Progenitor cell of endocrine pancreas (in vitro differentiated cells): Measurements from ENCODE around the gene APOH. TPM values are rescaled to one million over a fixed set of nuclear protein-coding genes. Genes with fewer than 3 reads are reported as not detected.

Experiments
- DNase-seq: peaks from one replicate; pipeline ENCODE4 v3.0.0; 2021; ENCODE audit warnings: low spot score; ENCODE audit not compliant: unreplicated experiment
- H3K27ac Mint-ChIP-seq: 2 replicates; pipeline ENCODE4 v1.8.0; 2021; ENCODE audit warnings: mild to moderate bottlenecking, moderate library complexity, mixed read lengths
- H3K27me3 Mint-ChIP-seq: 2 replicates; pipeline ENCODE4 v1.8.0; 2021; ENCODE audit warnings: mixed read lengths
- H3K36me3 Mint-ChIP-seq: 2 replicates; pipeline ENCODE4 v1.8.0; 2022; ENCODE audit warnings: mixed read lengths; ENCODE audit not compliant: insufficient read depth
- H3K4me1 Mint-ChIP-seq: 2 replicates; pipeline ENCODE4 v1.8.0; 2021; ENCODE audit warnings: low read depth, mixed read lengths
- H3K4me3 Mint-ChIP-seq: 2 replicates; pipeline ENCODE4 v1.8.0; 2021; ENCODE audit warnings: low read depth, mild to moderate bottlenecking, moderate library complexity, mixed read lengths
- H3K9me3 Mint-ChIP-seq: 2 replicates; pipeline ENCODE4 v1.8.0; 2021; ENCODE audit warnings: low read depth, mixed read lengths
- total RNA-seq: library from RNA; stranded (reverse); gene quantifications from 2 replicates; pipeline ENCODE4 v1.2.1, GENCODE V29; 2021
- TF ChIP-seq, protein P1 (sequence below): fragments of 200-600 bp; sonication (generic); IDR thresholded peaks from one replicate; pipeline ENCODE4 v1.5.0; 2021; ENCODE audit warnings: antibody characterized with exemption, mild to moderate bottlenecking; ENCODE audit not compliant: unreplicated experiment

The APOH gene
- total RNA-seq, 1 donor from 2014 or later, result 0.57 TPM

DNA sequence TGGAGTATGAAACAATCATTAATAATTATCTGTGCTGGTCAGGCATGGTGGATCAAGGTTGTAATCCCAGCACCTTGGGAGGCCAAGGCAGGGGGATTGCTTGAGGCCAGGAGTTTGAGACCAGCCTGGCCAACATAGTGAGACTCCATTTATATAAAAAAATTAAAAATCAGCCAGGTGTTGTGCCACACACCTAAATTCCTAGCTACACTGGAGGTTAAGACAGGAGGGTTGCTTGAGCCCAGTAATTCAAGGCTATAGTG, 44.3 kb upstream of the APOH start:
- H3K4me3 Mint-ChIP-seq, result no peak overlapping the region
- no peak for DNase-seq
- H3K9me3 Mint-ChIP-seq, result peaks cover 12% of the 10 kb centered on the region
- TF ChIP-seq, protein P1, sequence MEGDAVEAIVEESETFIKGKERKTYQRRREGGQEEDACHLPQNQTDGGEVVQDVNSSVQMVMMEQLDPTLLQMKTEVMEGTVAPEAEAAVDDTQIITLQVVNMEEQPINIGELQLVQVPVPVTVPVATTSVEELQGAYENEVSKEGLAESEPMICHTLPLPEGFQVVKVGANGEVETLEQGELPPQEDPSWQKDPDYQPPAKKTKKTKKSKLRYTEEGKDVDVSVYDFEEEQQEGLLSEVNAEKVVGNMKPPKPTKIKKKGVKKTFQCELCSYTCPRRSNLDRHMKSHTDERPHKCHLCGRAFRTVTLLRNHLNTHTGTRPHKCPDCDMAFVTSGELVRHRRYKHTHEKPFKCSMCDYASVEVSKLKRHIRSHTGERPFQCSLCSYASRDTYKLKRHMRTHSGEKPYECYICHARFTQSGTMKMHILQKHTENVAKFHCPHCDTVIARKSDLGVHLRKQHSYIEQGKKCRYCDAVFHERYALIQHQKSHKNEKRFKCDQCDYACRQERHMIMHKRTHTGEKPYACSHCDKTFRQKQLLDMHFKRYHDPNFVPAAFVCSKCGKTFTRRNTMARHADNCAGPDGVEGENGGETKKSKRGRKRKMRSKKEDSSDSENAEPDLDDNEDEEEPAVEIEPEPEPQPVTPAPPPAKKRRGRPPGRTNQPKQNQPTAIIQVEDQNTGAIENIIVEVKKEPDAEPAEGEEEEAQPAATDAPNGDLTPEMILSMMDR, result no peak
- H3K27ac Mint-ChIP-seq, result no peak overlapping the region
- no peaks in the 10 kb centered on the region for H3K4me1 Mint-ChIP-seq
- peaks cover 2% of the 10 kb centered on the region for H3K36me3 Mint-ChIP-seq
- H3K27me3 Mint-ChIP-seq, result no peaks in the 10 kb centered on the region

DNA sequence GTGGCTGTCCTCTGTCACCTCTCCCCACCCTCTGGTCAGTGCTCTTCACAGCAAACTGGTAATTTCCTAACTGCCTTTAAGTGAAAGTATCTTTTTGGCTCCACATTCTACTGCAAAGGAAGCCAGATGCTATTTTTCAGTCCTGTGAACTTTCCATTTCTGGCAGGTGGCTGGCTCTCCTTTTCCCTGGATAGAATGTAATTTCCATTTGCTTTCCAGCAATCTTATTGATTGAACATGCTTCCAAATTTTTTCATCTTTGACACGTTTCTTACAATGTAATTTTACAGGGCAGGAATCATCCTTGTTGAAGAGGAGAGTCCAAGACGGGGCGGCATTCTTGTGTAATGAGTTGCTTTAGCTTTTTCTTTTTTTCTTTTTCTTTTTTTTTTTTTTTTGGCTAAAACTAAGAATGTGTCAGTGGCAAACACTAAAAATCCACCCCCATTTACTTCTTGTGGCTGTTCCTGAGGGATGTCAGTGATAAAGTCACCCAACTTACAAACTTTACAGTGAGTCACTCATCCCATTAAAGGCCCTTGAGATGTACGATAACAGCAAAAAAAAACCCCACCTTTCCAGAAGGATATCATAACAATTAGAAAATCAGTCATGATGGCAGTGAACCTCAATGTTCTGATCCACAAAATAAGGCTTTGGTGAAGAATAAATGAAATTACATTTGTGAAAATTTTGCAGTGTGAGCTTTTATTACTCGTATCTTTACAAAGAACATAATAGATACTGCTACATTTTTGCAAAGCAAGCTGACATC, 43.8 kb upstream of the APOH start:
- DNase-seq, result no peak
- peaks cover 3% of the 10 kb centered on the region for H3K36me3 Mint-ChIP-seq
- no peaks in the 10 kb centered on the region for H3K27me3 Mint-ChIP-seq
- TF ChIP-seq, protein P1, result no peak
- H3K9me3 Mint-ChIP-seq, result peaks cover 12% of the 10 kb centered on the region
- H3K4me1 Mint-ChIP-seq, result no peaks in the 10 kb centered on the region
- no peak overlapping the region for H3K4me3 Mint-ChIP-seq
- H3K27ac Mint-ChIP-seq, result no peak overlapping the region

DNA sequence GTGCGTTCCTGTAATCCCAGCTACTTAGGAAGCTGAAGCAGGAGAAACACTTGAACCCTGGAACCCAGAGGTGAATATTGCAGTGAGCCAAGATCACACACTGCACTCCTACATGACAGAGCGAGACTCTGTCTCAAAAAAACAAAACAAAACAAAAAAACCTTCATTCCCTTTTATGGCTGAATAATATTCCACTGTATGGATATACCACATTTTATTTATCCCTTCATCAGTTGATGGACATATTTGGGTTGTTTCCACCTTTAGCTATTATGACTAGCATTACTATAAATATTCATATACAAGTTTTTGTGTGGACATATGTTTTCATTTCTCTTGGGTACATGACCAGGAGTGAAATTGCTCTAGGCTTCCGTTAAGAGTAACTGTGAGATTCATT, 42.3 kb upstream of the APOH start:
- H3K36me3 Mint-ChIP-seq, result peaks cover 3% of the 10 kb centered on the region
- no peak overlapping the region for H3K4me3 Mint-ChIP-seq
- DNase-seq, result no peak
- TF ChIP-seq, protein P1, result no peak
- H3K9me3 Mint-ChIP-seq, result peaks cover 12% of the 10 kb centered on the region
- H3K4me1 Mint-ChIP-seq, result no peaks in the 10 kb centered on the region
- no peaks in the 10 kb centered on the region for H3K27me3 Mint-ChIP-seq
- H3K27ac Mint-ChIP-seq, result no peak overlapping the region

DNA sequence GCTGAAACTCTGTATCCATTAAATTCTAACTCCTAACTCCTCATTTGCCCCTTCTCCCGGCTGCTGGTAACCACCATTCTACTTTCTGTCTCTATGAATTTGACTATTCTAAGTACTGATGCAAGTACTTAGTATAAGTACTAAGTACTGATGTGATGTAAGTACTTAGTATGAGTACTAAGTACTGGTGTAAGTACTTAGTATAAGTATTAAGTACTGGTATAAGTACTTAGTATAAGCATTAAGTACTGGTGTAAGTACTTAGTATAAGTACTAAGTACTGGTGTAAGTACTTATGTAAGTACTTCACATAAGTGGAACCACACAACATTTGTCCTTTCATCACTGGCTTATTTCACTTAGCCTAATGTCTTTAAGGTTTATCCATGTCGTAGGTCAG, 40.9 kb upstream of the APOH start:
- no peaks in the 10 kb centered on the region for H3K27me3 Mint-ChIP-seq
- TF ChIP-seq, protein P1, result no peak
- H3K36me3 Mint-ChIP-seq, result peaks cover 3% of the 10 kb centered on the region
- H3K4me1 Mint-ChIP-seq, result peaks cover 2% of the 10 kb centered on the region
- no peak overlapping the region for H3K4me3 Mint-ChIP-seq
- H3K27ac Mint-ChIP-seq, result no peak overlapping the region
- DNase-seq, result no peak
- peaks cover 14% of the 10 kb centered on the region for H3K9me3 Mint-ChIP-seq

DNA sequence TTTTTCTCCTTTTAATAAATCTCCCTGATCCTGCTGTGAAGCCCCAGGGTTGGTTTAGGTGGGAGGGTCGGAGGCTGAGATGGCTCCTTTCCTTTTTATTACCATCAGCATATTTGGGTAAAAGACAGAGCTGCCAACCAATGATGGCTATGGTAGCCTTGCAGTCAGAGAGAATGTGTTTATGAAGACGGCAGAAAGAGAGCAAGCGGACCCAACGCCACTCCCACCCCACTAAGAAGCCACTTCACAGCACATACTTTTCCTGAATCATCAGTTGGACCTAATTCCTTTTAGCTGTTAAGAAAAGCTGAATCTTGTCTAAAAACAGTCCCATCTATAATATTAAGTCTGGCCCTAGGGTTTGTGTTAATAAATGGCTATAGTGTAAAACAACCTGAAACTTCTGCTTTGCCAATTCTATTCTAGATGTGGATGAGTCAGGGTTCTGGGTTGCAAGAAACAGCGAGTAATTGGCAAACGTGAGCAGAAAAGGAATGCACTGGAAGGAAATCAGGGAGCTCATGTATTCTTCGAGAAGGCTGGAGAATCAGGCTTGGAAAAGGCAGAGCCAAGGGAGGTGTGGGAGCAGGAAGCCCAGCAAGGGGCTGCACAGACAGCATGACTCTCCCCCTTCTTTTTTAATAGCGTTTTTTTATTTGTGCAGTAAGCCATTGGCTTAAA, 39.2 kb upstream of the APOH start:
- no peak for DNase-seq
- no peaks in the 10 kb centered on the region for H3K27me3 Mint-ChIP-seq
- H3K4me3 Mint-ChIP-seq, result no peak overlapping the region
- H3K27ac Mint-ChIP-seq, result no peak overlapping the region
- TF ChIP-seq, protein P1, result no peak
- H3K9me3 Mint-ChIP-seq, result peaks cover 25% of the 10 kb centered on the region
- peaks cover 2% of the 10 kb centered on the region for H3K4me1 Mint-ChIP-seq
- peaks cover 3% of the 10 kb centered on the region for H3K36me3 Mint-ChIP-seq
